HL-60 (cell line): ENCODE measurements around the gene CFAP46.

Experiments
- DNase-seq, 2 experiments: peaks; one replicate each; pipeline ENCODE4 v3.0.0-alpha.2; 2010 to 2020; ENCODE audit warnings: low read depth in 1 of 2, low spot score in 1 of 2
- H3K27ac ChIP-seq: fragments of 250-450 bp; sonication (Bioruptor Pico); replicated peaks from 2 replicates; pipeline ENCODE4 v1.5.1; 2020; ENCODE audit warnings: mild to moderate bottlenecking, moderate library complexity
- H3K27me3 ChIP-seq: fragments of 250-450 bp; sonication (Bioruptor Pico); 2 replicates; pipeline ENCODE4 v1.5.1; 2021; ENCODE audit warnings: mild to moderate bottlenecking, moderate library complexity; ENCODE audit not compliant: insufficient read depth, poor library complexity, severe bottlenecking
- H3K4me3 ChIP-seq: replicated peaks from 2 replicates; pipeline ENCODE4 v1.5.1; 2011; ENCODE audit warnings: mild to moderate bottlenecking, control low read depth, low read length; ENCODE audit not compliant: insufficient read depth
- CTCF ChIP-seq: IDR thresholded peaks from one replicate; pipeline ENCODE4 v1.5.1; 2011; ENCODE audit warnings: low read length, control low read depth, inconsistent platforms; ENCODE audit not compliant: insufficient read depth
- GABPA ChIP-seq: IDR thresholded peaks from 2 replicates; pipeline ENCODE4 v1.6.1; 2012; ENCODE audit warnings: low read depth
- POLR2AphosphoS5 ChIP-seq: IDR thresholded peaks from 2 replicates; pipeline ENCODE4 v1.6.1; 2012; ENCODE audit warnings: low read depth
- REST ChIP-seq: IDR thresholded peaks from 2 replicates; pipeline ENCODE4 v1.6.1; 2012; ENCODE audit warnings: low read depth; ENCODE audit not compliant: insufficient replicate concordance
- SPI1 ChIP-seq: IDR thresholded peaks from 2 replicates; pipeline ENCODE4 v1.6.1; 2012; ENCODE audit warnings: low read depth, mild to moderate bottlenecking, borderline replicate concordance

The CFAP46 gene

GRCh38 chr10:132766291-132766690, 176.1 kb downstream of the CFAP46 start:
- H3K27ac ChIP-seq = no peak overlapping the region
- H3K4me3 ChIP-seq = no peak overlapping the region
- H3K27me3 ChIP-seq = no peaks in the 10 kb centered on the region
- DNase-seq = no peak
- TF ChIP-seq POLR2AphosphoS5 = no peak
- TF ChIP-seq SPI1 = no peak
- TF ChIP-seq CTCF = no peak
- TF ChIP-seq GABPA = no peak

- DNase-seq = no peak
- Histone ChIP-seq H3K27ac (no peak overlapping the region), H3K27me3 (no peaks in the 10 kb centered on the region), H3K4me3 (no peak overlapping the region)
- TF ChIP-seq GABPA (no peak), SPI1 (no peak), CTCF (no peak), REST (no peak), POLR2AphosphoS5 (no peak)
Measured at GRCh38 chr10:132765435-132765834, 176.9 kb downstream of the CFAP46 start.

GRCh38 chr10:132764108-132764507, 178.3 kb downstream of the CFAP46 start:
- Histone ChIP-seq H3K27ac (no peak overlapping the region), H3K27me3 (no peaks in the 10 kb centered on the region), H3K4me3 (no peak overlapping the region)
- no peak for DNase-seq
- TF ChIP-seq REST = no peak
- no peak for TF ChIP-seq GABPA
- no peak for TF ChIP-seq SPI1
- no peak for TF ChIP-seq CTCF
- TF ChIP-seq POLR2AphosphoS5 = no peak

- no peak overlapping the region for H3K27ac ChIP-seq
- no peak for DNase-seq
- H3K27me3 ChIP-seq = no peaks in the 10 kb centered on the region
- no peak overlapping the region for H3K4me3 ChIP-seq
- TF ChIP-seq SPI1 = no peak
- no peak for TF ChIP-seq CTCF
- TF ChIP-seq POLR2AphosphoS5 = no peak
- no peak for TF ChIP-seq REST
- no peak for TF ChIP-seq GABPA
Measured at GRCh38 chr10:132763545-132763944, 178.8 kb downstream of the CFAP46 start.
